B cell (primary cell): ENCODE measurements around the gene GABRG2. TPM values are rescaled to one million over a fixed set of nuclear protein-coding genes. Genes with fewer than 3 reads are reported as not detected.

Source experiments
- ATAC-seq: fragments of 200-7000 bp; cut with Tn5 transposase; one replicate; pipeline ENCODE4 v1.10.0; 2021; ENCODE audit warnings: low read depth, mild to moderate bottlenecking, moderate number of reproducible peaks, moderate library complexity
- CTCF ChIA-PET: fragments of 350-600 bp; sonication (Branson Sonifier 250); formaldehyde crosslinking; loops from one replicate; lab custom pipeline; 2021; ENCODE audit warnings: antibody characterized with exemption, inconsistent platforms; lab: Charles Lee
- POLR2A ChIA-PET: fragments of 350-600 bp; sonication (Branson Sonifier 250); formaldehyde crosslinking; loops from one replicate; lab custom pipeline; 2021; ENCODE audit warnings: antibody characterized with exemption; lab: Charles Lee
- DNase-seq: peaks from one replicate; pipeline ENCODE4 v3.0.0; 2013
- H2AFZ ChIP-seq: 2 replicates; pipeline ENCODE4 v1.6.1; 2012; ENCODE audit warnings: mild to moderate bottlenecking, low read depth, low read length; ENCODE audit not compliant: insufficient read depth, poor library complexity, severe bottlenecking
- H3K27ac ChIP-seq, 2 donors: 1 replicate in 1 of 2; 2 replicates in 1 of 2; pipeline ENCODE4 v1.5.1; 2012 to 2013; ENCODE audit warnings: low read length in 2 of 2, mild to moderate bottlenecking in 2 of 2, moderate library complexity in 1 of 2
- H3K27me3 ChIP-seq, 4 experiments: fragments of 200-600 bp in 1 of 4; sonication (generic) in 1 of 4; replicated peaks in 1 of 4; 1 replicate in 2 of 4; 2 replicates in 2 of 4; pipeline versions ENCODE4 v1.6.1 to v1.7.0; 2013 to 2016; ENCODE audit warnings: low read length in 3 of 4, mild to moderate bottlenecking in 2 of 4, mixed read lengths in 1 of 4, moderate library complexity in 1 of 4; ENCODE audit not compliant: insufficient read depth in 4 of 4, control insufficient read depth in 3 of 4; ENCODE audit errors: control extremely low read depth in 1 of 4
- H3K36me3 ChIP-seq, 2 experiments: replicated peaks in 1 of 2; 1 replicate in 1 of 2; 2 replicates in 1 of 2; pipeline versions ENCODE4 v1.6.1 to v1.7.1; 2013; ENCODE audit warnings: low read length in 1 of 2; ENCODE audit not compliant: insufficient read depth in 2 of 2, control insufficient read depth in 1 of 2; ENCODE audit errors: control extremely low read depth in 1 of 2, extremely low read depth in 1 of 2
- H3K4me1 ChIP-seq, 2 donors: fragments of 200-600 bp in 1 of 2; sonication (generic) in 1 of 2; 1 replicate in 1 of 2; 2 replicates in 1 of 2; pipeline versions ENCODE4 v1.5.1 to v1.6.1; 2013 to 2017; ENCODE audit warnings: low read length in 2 of 2; ENCODE audit not compliant: control insufficient read depth in 2 of 2, insufficient read depth in 2 of 2
- H3K4me2 ChIP-seq: replicated peaks from 2 replicates; pipeline ENCODE3; 2012; ENCODE audit warnings: mild to moderate bottlenecking, low read depth, low read length; ENCODE audit not compliant: poor library complexity, severe bottlenecking
- H3K4me3 ChIP-seq, 5 experiments: fragments of 200-600 bp in 1 of 5; sonication (generic) in 1 of 5; 1 replicate in 3 of 5; 2 replicates in 2 of 5; pipeline versions ENCODE4 v1.5.1 to v1.7.0; 2011 to 2016; ENCODE audit warnings: low read length in 4 of 5, mild to moderate bottlenecking in 4 of 5, low read depth in 2 of 5, control low read depth in 1 of 5, moderate library complexity in 1 of 5; ENCODE audit not compliant: insufficient read depth in 1 of 5; ENCODE audit errors: control extremely low read depth in 1 of 5, extremely low read depth in 1 of 5
- H3K79me2 ChIP-seq: fragments of 200-600 bp; sonication (generic); one replicate; pipeline ENCODE4 v1.6.0; 2016; ENCODE audit warnings: low read length; ENCODE audit not compliant: control insufficient read depth, insufficient read depth
- H3K9ac ChIP-seq: fragments of 200-600 bp; sonication (generic); 2 replicates; pipeline ENCODE4 v1.6.1; 2017; ENCODE audit warnings: mild to moderate bottlenecking, low read length, moderate library complexity
- H3K9me3 ChIP-seq, 3 donors: one replicate each; pipeline versions ENCODE4 v1.6.1 to v1.7.1; 2013; ENCODE audit warnings: low read length in 2 of 3; ENCODE audit not compliant: control insufficient read depth in 2 of 3, insufficient read depth in 1 of 3; ENCODE audit errors: control extremely low read depth in 1 of 3
- H4K20me1 ChIP-seq: 2 replicates; pipeline ENCODE4 v1.6.0; 2012; ENCODE audit warnings: mild to moderate bottlenecking, low read length; ENCODE audit not compliant: insufficient read depth, control insufficient read depth, poor library complexity, severe bottlenecking
- H3K27ac Mint-ChIP-seq: one replicate; pipeline ENCODE4 v1.8.0; 2021; ENCODE audit warnings: mixed read lengths
- H3K27me3 Mint-ChIP-seq: one replicate; pipeline ENCODE4 v1.8.0; 2021; ENCODE audit warnings: mixed read lengths
- H3K4me1 Mint-ChIP-seq: one replicate; pipeline ENCODE4 v1.8.0; 2021; ENCODE audit warnings: mixed read lengths
- H3K4me3 Mint-ChIP-seq: one replicate; pipeline ENCODE4 v1.8.0; 2021; ENCODE audit warnings: mixed read lengths
- H3K9me3 Mint-ChIP-seq: one replicate; pipeline ENCODE4 v1.8.0; 2022; ENCODE audit warnings: mixed read lengths; ENCODE audit not compliant: insufficient read depth
- EZH2 ChIP-seq: IDR thresholded peaks from 2 replicates; pipeline ENCODE4 v1.6.1; 2012; ENCODE audit warnings: borderline replicate concordance, low read depth, mild to moderate bottlenecking, moderate library complexity, low read length; ENCODE audit not compliant: insufficient read depth, poor library complexity, severe bottlenecking
- WGBS: methylation state at CpG from one replicate; pipeline ENCODE4 v1.1.5; 2013; ENCODE audit warnings: missing lambda C conversion rate; ENCODE audit not compliant: insufficient coverage; 5-methylcytosine and 5-hydroxymethylcytosine counted together
- intact Hi-C: fragments of 100-400 bp; cut with micrococcal nuclease; formaldehyde crosslinking; loops from one replicate; pipeline ENCODE4 v1.10.0; 2022
- polyA plus RNA-seq: library from polyadenylated mRNA; depleted of rRNA; stranded (reverse); fragments of >200 nt; gene quantifications from 2 replicates; pipeline ENCODE4 v1.2.3, GENCODE V29; 2012
- total RNA-seq, 2 donors: library from RNA; stranded (reverse); fragments of 120-200 nt in 1 of 2; gene quantifications; 1 replicate in 1 of 2; 2 replicates in 1 of 2; pipeline versions ENCODE4 v1.2.3 to v1.2.4, GENCODE V29; 2013 to 2022
- TF ChIP-seq, protein P1 (sequence below): fragments of 200-600 bp; IDR thresholded peaks from one replicate; pipeline ENCODE4 v1.8.0; 2022; ENCODE audit warnings: antibody characterized with exemption, mild to moderate bottlenecking

The GABRG2 gene
- total and polyA plus RNA-seq, 2 donors (not counting 1 experiment from before 2014, with no cell fraction given): not detected

DNA sequence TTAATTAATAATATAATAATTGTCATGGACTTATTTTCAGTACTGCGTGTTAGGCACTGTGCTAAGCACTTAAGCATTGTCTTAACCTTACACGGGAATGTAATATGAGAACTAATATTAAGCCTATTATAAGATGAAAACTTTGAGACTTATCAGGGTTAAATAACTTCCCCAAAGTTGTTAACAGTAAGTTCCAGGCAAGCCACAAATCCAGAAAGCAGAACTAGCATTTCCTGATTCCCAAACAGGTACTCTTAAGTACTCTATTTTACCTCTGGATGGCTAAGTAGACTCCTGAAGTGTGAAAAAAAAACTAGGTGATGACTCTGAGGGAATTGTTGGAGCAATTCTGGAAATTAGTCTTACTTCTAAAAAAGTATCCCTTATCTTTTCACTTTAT, 23.8 kb downstream of the GABRG2 start:
- Histone ChIP-seq H2AFZ (no peak overlapping the region), H3K79me2 (no peaks in the 10 kb centered on the region), H4K20me1 (no peaks in the 10 kb centered on the region), H3K27ac (no peak overlapping the region), H3K4me1 (no peaks in the 10 kb centered on the region), H3K9ac (no peak overlapping the region), H3K4me2 (no peak overlapping the region), H3K4me3 (no peak overlapping the region), H3K36me3 (no peaks in the 10 kb centered on the region), H3K27me3 (no peaks in the 10 kb centered on the region), H3K9me3 (no peaks in the 10 kb centered on the region)
- Mint-ChIP-seq H3K4me1 (no peaks in the 10 kb centered on the region), H3K9me3 (no peaks in the 10 kb centered on the region), H3K27ac (no peak overlapping the region), H3K27me3 (no peaks in the 10 kb centered on the region), H3K4me3 (no peak overlapping the region)
- no CpG with 5 or more reads among the region's 2 CpGs for WGBS
- no peak for TF ChIP-seq EZH2
- TF ChIP-seq, protein P1, sequence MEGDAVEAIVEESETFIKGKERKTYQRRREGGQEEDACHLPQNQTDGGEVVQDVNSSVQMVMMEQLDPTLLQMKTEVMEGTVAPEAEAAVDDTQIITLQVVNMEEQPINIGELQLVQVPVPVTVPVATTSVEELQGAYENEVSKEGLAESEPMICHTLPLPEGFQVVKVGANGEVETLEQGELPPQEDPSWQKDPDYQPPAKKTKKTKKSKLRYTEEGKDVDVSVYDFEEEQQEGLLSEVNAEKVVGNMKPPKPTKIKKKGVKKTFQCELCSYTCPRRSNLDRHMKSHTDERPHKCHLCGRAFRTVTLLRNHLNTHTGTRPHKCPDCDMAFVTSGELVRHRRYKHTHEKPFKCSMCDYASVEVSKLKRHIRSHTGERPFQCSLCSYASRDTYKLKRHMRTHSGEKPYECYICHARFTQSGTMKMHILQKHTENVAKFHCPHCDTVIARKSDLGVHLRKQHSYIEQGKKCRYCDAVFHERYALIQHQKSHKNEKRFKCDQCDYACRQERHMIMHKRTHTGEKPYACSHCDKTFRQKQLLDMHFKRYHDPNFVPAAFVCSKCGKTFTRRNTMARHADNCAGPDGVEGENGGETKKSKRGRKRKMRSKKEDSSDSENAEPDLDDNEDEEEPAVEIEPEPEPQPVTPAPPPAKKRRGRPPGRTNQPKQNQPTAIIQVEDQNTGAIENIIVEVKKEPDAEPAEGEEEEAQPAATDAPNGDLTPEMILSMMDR: no peak
- CTCF ChIA-PET: no interaction called here
- ATAC-seq: no peak
- intact Hi-C loops: no loop called here
- POLR2A ChIA-PET: no interaction called here
- DNase-seq: no peak

DNA sequence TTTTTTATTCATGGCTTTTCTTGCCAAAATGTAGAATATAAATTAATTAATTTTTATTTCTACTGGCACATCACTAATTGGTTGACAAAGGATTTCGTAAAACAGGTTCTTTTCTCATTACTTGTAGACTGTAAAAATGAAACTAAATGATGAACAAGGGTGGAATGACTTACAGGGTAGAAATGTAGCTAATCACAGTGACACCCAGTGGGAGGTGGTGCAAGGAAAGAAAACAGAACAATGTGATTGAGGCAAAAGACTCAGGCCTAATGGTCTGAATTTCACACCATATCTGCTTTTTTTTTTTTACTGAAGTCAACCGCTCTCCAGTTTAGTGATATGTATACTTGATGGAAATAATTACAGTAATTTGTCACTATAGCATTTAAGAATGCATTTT, 28.9 kb downstream of the GABRG2 start:
- H3K27ac ChIP-seq: no peak overlapping the region
- intact Hi-C loops: no loop called here
- WGBS: no CpG with 5 or more reads among the region's 2 CpGs
- CTCF ChIA-PET: no interaction called here
- no peaks in the 10 kb centered on the region for H3K27me3 ChIP-seq
- H3K9me3 ChIP-seq: no peaks in the 10 kb centered on the region
- Mint-ChIP-seq H3K27me3 (no peaks in the 10 kb centered on the region), H3K27ac (no peak overlapping the region), H3K4me1 (no peaks in the 10 kb centered on the region), H3K4me3 (no peak overlapping the region), H3K9me3 (no peaks in the 10 kb centered on the region)
- no peak overlapping the region for H2AFZ ChIP-seq
- no peaks in the 10 kb centered on the region for H3K4me1 ChIP-seq
- TF ChIP-seq, protein P1: no peak
- TF ChIP-seq EZH2: no peak
- H3K36me3 ChIP-seq: no peaks in the 10 kb centered on the region
- no peak overlapping the region for H3K9ac ChIP-seq
- no peak overlapping the region for H3K4me3 ChIP-seq
- no peak for ATAC-seq
- no peak for DNase-seq
- H3K4me2 ChIP-seq: no peak overlapping the region
- H4K20me1 ChIP-seq: no peaks in the 10 kb centered on the region
- POLR2A ChIA-PET: no interaction called here
- H3K79me2 ChIP-seq: no peaks in the 10 kb centered on the region
